SU-DHL-6 (cell line): ENCODE results near the gene KRT27.

Experiments
- H2AFZ ChIP-seq: fragments of 200-600 bp; sonication (generic); 2 replicates; pipeline ENCODE4 v1.6.1; 2014; ENCODE audit warnings: low read depth, mild to moderate bottlenecking, moderate library complexity, mixed read lengths, antibody characterized with exemption, low read length; ENCODE audit not compliant: severe bottlenecking
- H3F3A ChIP-seq: fragments of 200-600 bp; shearing (Covaris generic); 2 replicates; pipeline ENCODE4 v1.6.0; 2016; ENCODE audit warnings: antibody characterized with exemption, mild to moderate bottlenecking; ENCODE audit not compliant: insufficient read depth
- H3K27ac ChIP-seq: fragments of 200-600 bp; sonication (generic); 2 replicates; pipeline ENCODE4 v1.5.1; 2016; ENCODE audit warnings: low read depth, mild to moderate bottlenecking, low read length, moderate library complexity, mixed read lengths
- H3K27me3 ChIP-seq: fragments of 200-600 bp; sonication (generic), shearing (Covaris generic); 2 replicates; pipeline ENCODE4 v1.6.0; 2014; ENCODE audit warnings: mild to moderate bottlenecking, low read length
- H3K36me3 ChIP-seq: fragments of 200-600 bp; sonication (generic); 2 replicates; pipeline ENCODE4 v1.6.1; 2014; ENCODE audit warnings: mild to moderate bottlenecking, low read length, mixed read lengths
- H3K4me2 ChIP-seq: fragments of 300-600, 200-600 bp; shearing (Covaris generic), sonication (generic); 2 replicates; pipeline ENCODE4 v1.6.0; 2014; ENCODE audit warnings: low read length, low read depth, mild to moderate bottlenecking; ENCODE audit not compliant: poor library complexity, severe bottlenecking
- H3K4me3 ChIP-seq: fragments of 200-600 bp; sonication (generic); 2 replicates; pipeline ENCODE4 v1.5.1; 2014; ENCODE audit warnings: antibody characterized with exemption, low read length, mild to moderate bottlenecking, mixed read lengths; ENCODE audit not compliant: insufficient read depth, poor library complexity, severe bottlenecking
- H3K79me2 ChIP-seq: fragments of 200-600 bp; sonication (generic); 2 replicates; pipeline ENCODE4 v1.6.1; 2014; ENCODE audit warnings: mild to moderate bottlenecking, low read length, moderate library complexity; ENCODE audit not compliant: insufficient read depth
- H3K9ac ChIP-seq: fragments of 200-600 bp; sonication (generic); 2 replicates; pipeline ENCODE4 v1.7.0; 2014; ENCODE audit warnings: mild to moderate bottlenecking, low read length
- H3K9me2 ChIP-seq: fragments of 200-600 bp; sonication (generic); replicated peaks from 2 replicates; pipeline ENCODE4 v1.6.1; 2014; ENCODE audit warnings: low read length; ENCODE audit not compliant: insufficient read depth
- H3K9me3 ChIP-seq: fragments of 200-600 bp; sonication (generic); 2 replicates; pipeline ENCODE4 v1.6.1; 2014; ENCODE audit warnings: low read length, mixed read lengths; ENCODE audit not compliant: insufficient read depth
- H4K20me1 ChIP-seq: fragments of 200-600 bp; sonication (generic); 2 replicates; pipeline ENCODE4 v1.6.1; 2014; ENCODE audit warnings: low read depth, mild to moderate bottlenecking, antibody characterized with exemption, low read length, moderate library complexity, mixed read lengths
- CTCF ChIP-seq: fragments of 200-600 bp; sonication (generic); IDR thresholded peaks from one replicate; pipeline ENCODE4 v1.5.1; 2017; ENCODE audit warnings: antibody characterized with exemption, mild to moderate bottlenecking, low read length, moderate library complexity; ENCODE audit not compliant: insufficient read depth, poor library complexity, severe bottlenecking
- EZH2phosphoT487 ChIP-seq: fragments of 200-600 bp; sonication (generic), shearing (Covaris generic); conservative IDR thresholded peaks from 2 replicates; pipeline ENCODE4 v1.6.1; 2018; ENCODE audit warnings: mild to moderate bottlenecking, antibody characterized with exemption, low read length, moderate library complexity, mixed read lengths

The KRT27 gene

GRCh38 chr17:40734018-40734417 is 48.3 kb downstream of the KRT27 start:
- Histone ChIP-seq H3K9me3 (no peaks in the 10 kb centered on the region), H3F3A (no peaks in the 10 kb centered on the region), H3K27me3 (peaks cover 4% of the 10 kb centered on the region; the same call in 1 of the 2 replicates), H4K20me1 (no peaks in the 10 kb centered on the region), H2AFZ (no peak overlapping the region), H3K79me2 (no peaks in the 10 kb centered on the region), H3K4me3 (no peak overlapping the region), H3K4me2 (no peak overlapping the region), H3K9me2 (no peaks in the 10 kb centered on the region), H3K27ac (no peak overlapping the region), H3K9ac (no peak overlapping the region), H3K36me3 (no peaks in the 10 kb centered on the region)
- TF ChIP-seq EZH2phosphoT487 (no peak), CTCF (no peak)

- no peaks in the 10 kb centered on the region for H3K9me2 ChIP-seq
- H3K4me2 ChIP-seq = no peak overlapping the region
- no peaks in the 10 kb centered on the region for H3K79me2 ChIP-seq
- H4K20me1 ChIP-seq = no peaks in the 10 kb centered on the region
- no peak for TF ChIP-seq CTCF
- no peak for TF ChIP-seq EZH2phosphoT487
- H3K36me3 ChIP-seq = no peaks in the 10 kb centered on the region
- no peak overlapping the region for H2AFZ ChIP-seq
- peaks cover 4% of the 10 kb centered on the region; the same call in 1 of the 2 replicates for H3K27me3 ChIP-seq
- H3F3A ChIP-seq = no peaks in the 10 kb centered on the region
- no peak overlapping the region for H3K27ac ChIP-seq
- H3K9me3 ChIP-seq = no peaks in the 10 kb centered on the region
- no peak overlapping the region for H3K9ac ChIP-seq
- H3K4me3 ChIP-seq = no peak overlapping the region
These were observed 51.4 kb downstream of the KRT27 start for GRCh38 chr17:40730970-40731369.

- H4K20me1 ChIP-seq = no peaks in the 10 kb centered on the region
- peaks cover 4% of the 10 kb centered on the region; the same call in 1 of the 2 replicates for H3K27me3 ChIP-seq
- no peaks in the 10 kb centered on the region for H3F3A ChIP-seq
- H3K36me3 ChIP-seq = no peaks in the 10 kb centered on the region
- H3K9ac ChIP-seq = no peak overlapping the region
- no peaks in the 10 kb centered on the region for H3K9me2 ChIP-seq
- H2AFZ ChIP-seq = no peak overlapping the region
- no peak overlapping the region for H3K27ac ChIP-seq
- H3K4me2 ChIP-seq = no peak overlapping the region
- TF ChIP-seq EZH2phosphoT487 = no peak
- TF ChIP-seq CTCF = no peak
- H3K79me2 ChIP-seq = no peaks in the 10 kb centered on the region
- no peak overlapping the region for H3K4me3 ChIP-seq
- H3K9me3 ChIP-seq = no peaks in the 10 kb centered on the region
These were observed 54.7 kb downstream of the KRT27 start for GRCh38 chr17:40727447-40728231.
